K562 (cell line): ENCODE measurements around the gene IPO7. TPM values are rescaled to one million over a fixed set of nuclear protein-coding genes. Genes with fewer than 3 reads are reported as not detected.

Experiments used
- ATF7 ChIP-seq: fragments of 450-650 bp; IDR thresholded peaks from 2 replicates; pipeline ENCODE4 v1.7.1; 2014; ENCODE audit warnings: mild to moderate bottlenecking, moderate library complexity
- CLOCK ChIP-seq: fragments of 250-450 bp; sonication (Bioruptor Pico); IDR thresholded peaks from 2 replicates; pipeline ENCODE4 v1.4.0; 2020; ENCODE audit warnings: mild to moderate bottlenecking, moderate library complexity, borderline replicate concordance
- DACH1 ChIP-seq: fragments of 450-650 bp; IDR thresholded peaks from 2 replicates; pipeline ENCODE4 v1.6.1; 2018; ENCODE audit not compliant: partially characterized antibody
- EZH2 ChIP-seq: IDR thresholded peaks from 2 replicates; pipeline ENCODE4 v1.6.1; 2012; ENCODE audit warnings: low read depth, mild to moderate bottlenecking, inconsistent platforms, low read length, borderline replicate concordance
- GATAD2B ChIP-seq: fragments of 450-650 bp; IDR thresholded peaks from 2 replicates; pipeline ENCODE4 v1.6.1; 2017; ENCODE audit warnings: mild to moderate bottlenecking, borderline replicate concordance
- HNRNPH1 ChIP-seq: fragments of 200-400 bp; formaldehyde crosslinking; optimal IDR thresholded peaks from 2 replicates; pipeline ENCODE3; 2017; ENCODE audit warnings: low read depth, mild to moderate bottlenecking, low read length, moderate library complexity
- KDM5B ChIP-seq: fragments of 200-600 bp; sonication (generic); IDR thresholded peaks from 2 replicates; pipeline ENCODE4 v1.6.1; 2012; ENCODE audit warnings: low read depth, mild to moderate bottlenecking, moderate library complexity, low read length, control low read depth, inconsistent platforms; ENCODE audit not compliant: insufficient replicate concordance
- KLF1 ChIP-seq: fragments of 450-650 bp; IDR thresholded peaks from 2 replicates; pipeline ENCODE4 v1.6.1; 2016; ENCODE audit warnings: missing genetic modification characterization, missing compliant biosample characterization
- L3MBTL2 ChIP-seq: fragments of 450-650 bp; IDR thresholded peaks from 2 replicates; pipeline ENCODE4 v1.6.1; 2016; ENCODE audit warnings: mild to moderate bottlenecking, moderate library complexity
- MCM2 ChIP-seq: fragments of 450-650 bp; IDR thresholded peaks from 2 replicates; pipeline ENCODE4 v1.6.1; 2017; ENCODE audit warnings: low read depth, mild to moderate bottlenecking
- MEIS2 ChIP-seq: fragments of 450-650 bp; IDR thresholded peaks from 2 replicates; pipeline ENCODE4 v1.6.1; 2014; ENCODE audit warnings: mild to moderate bottlenecking; ENCODE audit not compliant: partially characterized antibody
- PYGO2 ChIP-seq: fragments of 450-650 bp; IDR thresholded peaks from 2 replicates; pipeline ENCODE4 v1.6.1; 2016; ENCODE audit warnings: mild to moderate bottlenecking, missing genetic modification characterization, moderate library complexity, missing compliant biosample characterization
- U2AF2 ChIP-seq: fragments of 200-400 bp; formaldehyde crosslinking; optimal IDR thresholded peaks from 2 replicates; pipeline ENCODE3; 2017; ENCODE audit warnings: low read depth, mild to moderate bottlenecking, low read length
- ZBTB17 ChIP-seq: fragments of 450-650 bp; formaldehyde crosslinking; IDR thresholded peaks from 2 replicates; pipeline ENCODE4 v1.4.0; 2020; ENCODE audit warnings: mild to moderate bottlenecking
- ZBTB33 ChIP-seq: sonication (generic); formaldehyde crosslinking; IDR thresholded peaks from 2 replicates; pipeline ENCODE4 v1.8.1; 2023; ENCODE audit warnings: mild to moderate bottlenecking, missing genetic modification reagents
- ZNF395 ChIP-seq: fragments of 200-800 bp; sonication (Bioruptor generic); IDR thresholded peaks from 2 replicates; pipeline ENCODE4 v1.6.1; 2017; ENCODE audit warnings: missing genetic modification characterization, missing compliant biosample characterization
- ZNF592 ChIP-seq: fragments of 450-650 bp; IDR thresholded peaks from 2 replicates; pipeline ENCODE4 v1.6.1; 2017; ENCODE audit warnings: antibody characterized with exemption, mild to moderate bottlenecking
- polyA plus RNA-seq, 8 experiments: library from polyadenylated mRNA; depleted of rRNA in 4 of 8; stranded (reverse) in 5 of 8; unstranded in 3 of 8; fragments of >200 nt; fragmentation: Nextera tagmentation in 2 of 8; fragmentation: Illumina TruSeq in 1 of 8; extraction: Ambion mirVana in 2 of 8; extraction: Trizol in 1 of 8; gene quantifications; 2 replicates each; pipeline versions ENCODE4 v1.2.1 to v1.2.3, GENCODE V29; 2011 to 2014; ENCODE audit warnings: inconsistent platforms in 1 of 8, missing spikeins in 1 of 8
- total RNA-seq, 7 experiments: library from RNA; depleted of rRNA in 6 of 7; stranded (reverse); fragments of >200 nt in 6 of 7; fragmentation: Illumina TruSeq in 2 of 7; extraction: Trizol in 2 of 7; gene quantifications; 2 replicates each; pipeline versions ENCODE4 v1.2.1 to v1.2.3, GENCODE V29; 2011 to 2021; ENCODE audit warnings: low replicate concordance in 1 of 7

Gene IPO7
- total and polyA plus RNA-seq, 9 of the 15 experiments (the other 6 are each of a cell fraction or from before 2014, with no cell fraction given), result 23.6 to 138 (median 110) TPM

GRCh38 chr11:9347100-9347499 is 37.4 kb upstream of the IPO7 start (continued):
- no peak for TF ChIP-seq ZNF395
- no peak for TF ChIP-seq ZBTB17 (CRISPR knock-in tag)
- no peak for TF ChIP-seq EZH2
- TF ChIP-seq MEIS2, result peak; percentile 77
- TF ChIP-seq ATF7, result peak; percentile 38; the same call in 1 of the 2 replicates
- no peak for TF ChIP-seq GATAD2B
- no peak for TF ChIP-seq DACH1
- no peak for TF ChIP-seq CLOCK (CRISPR knock-in tag)
- TF ChIP-seq ZNF592, result 0 out of 2 replicates have a peak, but pooled peaks have one; percentile 42
- TF ChIP-seq ZBTB33 (CRISPR knock-in tag), result no peak
- peak; percentile 88 for TF ChIP-seq L3MBTL2
- TF ChIP-seq KDM5B, result no peak
- TF ChIP-seq U2AF2, result no peak
- TF ChIP-seq HNRNPH1, result no peak
- no peak for TF ChIP-seq PYGO2 (tag)
- no peak for TF ChIP-seq MCM2
- TF ChIP-seq KLF1 (tag), result no peak
